ENCODE measurements around the gene FAM237A.

FAM237A gene

DNA sequence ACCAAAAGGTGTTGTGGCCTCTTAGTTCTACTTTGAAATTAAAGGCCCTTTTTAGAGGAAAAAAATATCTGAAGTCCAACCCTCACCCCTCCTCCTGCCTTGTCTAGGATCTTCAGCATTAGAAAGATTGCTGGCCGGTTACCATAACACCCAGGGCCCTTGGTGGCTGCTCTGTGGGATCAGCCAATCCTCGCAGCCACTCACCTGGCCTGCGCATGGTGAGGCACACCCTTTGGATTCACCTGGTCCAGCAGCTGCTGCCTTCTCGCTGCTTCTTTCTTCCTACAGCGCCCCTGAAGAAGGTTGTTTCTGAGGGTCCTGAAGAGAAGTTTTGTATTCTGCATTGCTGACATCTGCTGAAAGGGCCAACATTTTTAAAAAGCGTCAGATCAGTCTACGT is 50.7 kb downstream of the FAM237A start:
- DNase-seq, result no peak

DNA sequence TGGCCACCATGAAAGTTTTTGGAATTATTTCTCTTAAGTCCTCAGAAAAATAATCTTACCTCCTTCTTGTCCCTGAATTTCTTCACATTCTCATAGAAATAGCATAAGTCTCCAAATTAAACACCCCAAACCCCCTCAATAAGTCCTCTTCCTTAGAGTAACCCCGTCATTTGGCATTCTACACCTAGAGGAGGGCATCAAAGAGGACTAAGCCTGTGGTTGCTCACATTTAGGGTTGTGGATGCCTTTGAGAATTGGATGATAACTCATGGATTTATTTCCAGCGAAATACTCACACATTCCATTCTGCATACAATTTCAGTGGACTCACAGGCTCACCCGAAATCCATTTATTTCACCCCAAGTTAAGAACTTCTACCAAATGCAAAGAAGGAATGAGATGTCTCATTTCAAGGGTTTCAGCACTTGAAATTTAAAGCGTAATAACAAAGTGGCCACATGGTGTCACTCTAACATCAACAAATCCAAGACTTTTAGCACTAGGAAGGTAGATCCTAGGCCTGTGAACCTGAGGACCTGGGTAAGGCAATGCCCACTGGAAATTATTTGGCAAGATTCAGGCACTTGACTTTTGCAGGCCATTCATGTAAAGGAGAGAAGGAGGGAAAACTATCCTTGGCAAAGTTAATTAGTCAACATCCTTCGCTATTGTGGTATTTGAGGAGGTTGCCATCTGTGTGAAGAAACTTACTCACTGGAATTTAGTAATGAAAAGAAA is 51.3 kb downstream of the FAM237A start:
- DNase-seq, result peak; percentile 4

DNA sequence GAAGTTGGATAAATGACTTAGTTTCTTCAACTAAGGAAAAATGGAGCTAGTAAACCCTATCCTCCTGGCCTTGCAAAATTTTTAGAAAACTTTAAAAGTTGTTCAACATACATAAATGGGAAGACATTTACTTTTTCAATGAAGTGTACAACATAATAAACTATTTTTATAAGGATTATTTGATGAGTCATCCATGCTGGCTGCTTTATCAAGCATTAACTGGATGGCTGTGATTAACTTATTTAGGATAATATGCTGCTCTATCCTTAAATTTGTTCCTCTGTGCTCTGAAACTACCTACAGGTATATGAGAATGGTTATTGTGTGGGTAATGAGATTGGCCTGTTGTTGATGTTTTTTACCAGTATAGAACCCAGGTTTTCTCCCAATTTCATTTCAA is 54.6 kb downstream of the FAM237A start:
- DNase-seq, result no peak

DNA sequence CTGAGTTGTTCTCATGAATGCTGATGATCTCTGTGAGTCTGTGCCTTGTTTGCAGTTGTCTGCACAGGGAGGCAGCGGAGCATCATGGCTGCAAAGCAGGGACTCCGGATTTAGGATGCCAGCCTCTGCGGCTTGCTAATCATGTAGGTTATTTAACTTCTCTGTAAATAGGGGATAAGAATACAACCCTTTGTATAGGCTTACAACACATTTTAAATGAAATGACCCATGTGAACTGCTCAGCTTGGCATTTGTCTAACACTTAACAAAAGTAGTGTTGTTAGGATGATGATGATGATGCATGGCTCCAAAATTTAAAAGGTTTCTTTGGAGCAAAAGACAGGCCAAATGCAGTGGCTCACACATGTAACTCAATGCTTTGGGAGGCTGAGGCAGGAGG is 56.5 kb downstream of the FAM237A start:
- DNase-seq, result no peak
